GM21723 (cell line): ENCODE results near the gene LY6G6D.

Source experiments
- ATAC-seq: cut with Tn5 transposase; IDR thresholded peaks from one replicate; pipeline ENCODE4 v1.9.1; 2021; ENCODE audit warnings: mild to moderate bottlenecking, moderate library complexity; ENCODE audit not compliant: unreplicated experiment

The LY6G6D gene

DNA sequence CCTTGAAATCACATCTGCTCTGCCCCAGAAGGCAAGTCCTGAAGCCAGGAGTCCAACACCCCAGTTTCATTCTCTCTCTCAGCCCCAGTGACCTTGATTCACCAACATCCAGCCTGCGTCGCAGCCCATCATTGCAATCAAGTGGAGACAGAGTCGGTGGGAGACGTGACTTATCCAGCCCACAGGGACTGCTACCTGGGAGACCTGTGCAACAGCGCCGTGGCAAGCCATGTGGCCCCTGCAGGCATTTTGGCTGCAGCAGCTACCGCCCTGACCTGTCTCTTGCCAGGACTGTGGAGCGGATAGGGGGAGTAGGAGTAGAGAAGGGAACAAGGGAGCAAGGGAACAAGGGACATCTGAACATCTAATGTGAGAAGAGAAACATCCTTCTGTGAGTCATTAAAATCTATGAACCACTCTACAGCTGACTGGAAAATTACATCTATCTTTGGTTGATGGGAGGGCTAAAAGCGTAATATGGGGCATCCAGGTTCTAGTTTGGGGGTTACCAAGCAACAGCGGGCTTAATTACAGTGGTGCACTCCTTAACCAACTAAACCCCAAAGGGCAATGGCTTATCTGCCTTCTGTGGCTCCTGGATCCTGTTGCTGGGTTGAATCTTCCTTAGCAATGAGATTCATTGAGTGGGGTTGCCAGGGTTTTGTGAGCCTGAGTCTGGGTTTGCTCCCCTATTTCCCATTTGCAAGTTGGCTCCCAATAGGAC lies 2.5 kb downstream of the LY6G6D start:
- no peak for ATAC-seq

DNA sequence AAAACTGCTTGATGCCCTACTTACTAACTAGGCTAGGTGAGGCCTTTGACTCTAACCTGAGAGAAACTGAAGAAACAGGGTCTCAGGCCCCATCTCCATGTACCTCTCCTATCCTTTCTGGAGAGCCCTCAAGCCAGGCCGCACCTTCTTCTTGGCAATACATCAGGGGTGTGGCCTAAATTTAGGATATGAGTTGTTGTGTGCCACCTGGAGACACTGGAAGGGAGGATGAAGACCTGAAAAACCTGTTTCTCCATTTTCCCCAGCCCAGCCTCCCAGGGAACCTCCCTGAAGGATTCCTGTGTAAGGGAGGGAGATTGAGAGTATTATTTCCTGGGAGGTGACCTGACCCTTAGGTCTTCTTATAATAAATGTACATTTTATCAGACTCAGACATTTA lies 3.1 kb downstream of the LY6G6D start:
- no peak for ATAC-seq

DNA sequence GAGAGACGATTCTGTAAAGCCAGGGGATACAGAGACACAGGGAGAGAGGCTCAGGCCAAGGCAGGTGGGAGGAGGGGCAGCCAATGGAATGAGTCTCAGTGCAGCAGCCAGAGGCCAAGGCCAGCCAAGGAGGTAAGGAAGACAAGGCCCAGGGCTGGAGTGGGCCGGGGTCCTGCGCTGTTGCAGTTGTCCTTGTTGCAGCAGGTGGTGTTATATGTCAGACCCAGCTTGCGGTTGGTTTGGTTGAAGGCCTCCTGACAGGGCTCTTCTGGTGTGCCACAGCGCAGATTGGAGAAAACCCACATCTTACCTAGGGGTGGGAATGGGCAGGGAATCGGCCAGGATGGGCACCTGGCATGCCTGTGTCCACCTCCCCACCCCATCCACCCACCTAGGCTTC lies 3.9 kb downstream of the LY6G6D start:
- ATAC-seq, result no peak

DNA sequence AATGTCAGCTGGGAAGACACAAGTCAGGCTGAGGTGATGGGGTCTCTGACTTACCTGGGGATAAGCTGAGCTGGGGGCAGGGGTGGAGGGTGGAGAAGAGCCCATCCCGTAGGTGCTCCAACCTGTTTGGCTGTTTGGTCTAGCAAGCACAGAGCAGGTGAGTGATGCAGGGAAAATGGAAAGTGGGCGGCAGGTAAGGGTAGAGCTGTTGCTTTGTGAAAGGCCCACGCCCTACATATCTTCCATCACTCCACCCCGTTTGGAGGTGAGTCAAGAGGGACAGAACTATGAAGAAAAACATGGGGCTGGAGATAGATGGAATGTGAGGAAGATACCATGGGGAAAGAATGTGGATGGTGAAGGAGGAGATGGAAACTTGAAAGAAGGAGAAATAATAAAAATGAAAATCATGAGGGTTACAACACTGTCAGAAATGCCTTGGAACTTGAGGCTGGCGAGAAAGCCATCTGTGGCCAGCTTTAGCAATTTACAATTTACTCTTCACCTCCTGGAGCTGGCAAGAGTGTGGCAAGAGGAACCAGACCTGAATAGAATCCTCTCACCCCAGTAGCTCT lies 5.1 kb downstream of the LY6G6D start:
- no peak for ATAC-seq

DNA sequence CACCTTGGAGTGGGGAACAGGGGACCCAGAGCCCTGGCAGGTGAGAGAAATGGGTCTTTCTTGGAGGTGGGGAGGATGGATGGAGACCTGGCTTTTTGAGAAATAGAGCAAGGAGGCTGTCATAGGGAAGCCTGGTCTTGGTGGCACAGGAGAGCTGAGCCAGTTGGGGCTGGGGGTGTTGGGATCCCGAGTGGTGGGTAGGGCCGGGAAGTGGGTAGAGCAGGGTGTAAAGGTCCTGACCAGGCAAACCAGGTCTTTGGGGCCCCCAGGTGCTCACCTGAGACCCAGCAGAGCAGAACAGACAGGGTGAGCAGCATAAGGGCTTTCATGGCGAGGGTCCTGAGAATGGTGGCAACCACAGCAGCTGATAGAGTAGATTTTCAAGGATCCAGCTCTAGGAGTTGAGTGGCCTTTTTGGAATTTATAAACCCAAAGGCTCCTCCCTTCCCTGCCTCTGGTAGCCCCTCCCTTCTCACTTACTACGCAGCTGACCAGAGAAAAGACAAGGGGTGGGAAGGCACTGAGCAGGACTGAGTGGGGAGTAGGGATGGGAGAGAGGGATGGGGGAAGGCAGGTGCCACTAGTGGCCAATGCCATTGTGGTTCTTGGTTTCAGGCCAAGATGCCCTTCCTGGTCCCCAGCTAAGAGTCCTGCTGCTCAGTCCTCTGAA lies 6.3 kb downstream of the LY6G6D start, which contains the start of gene LY6G6C:
Gene LY6G6C, minus strand, starts transcription at position 396 of the 670 bp plus-strand sequence. Its CDS starts 67 bp downstream, at position 329.
- ATAC-seq, result no peak

DNA sequence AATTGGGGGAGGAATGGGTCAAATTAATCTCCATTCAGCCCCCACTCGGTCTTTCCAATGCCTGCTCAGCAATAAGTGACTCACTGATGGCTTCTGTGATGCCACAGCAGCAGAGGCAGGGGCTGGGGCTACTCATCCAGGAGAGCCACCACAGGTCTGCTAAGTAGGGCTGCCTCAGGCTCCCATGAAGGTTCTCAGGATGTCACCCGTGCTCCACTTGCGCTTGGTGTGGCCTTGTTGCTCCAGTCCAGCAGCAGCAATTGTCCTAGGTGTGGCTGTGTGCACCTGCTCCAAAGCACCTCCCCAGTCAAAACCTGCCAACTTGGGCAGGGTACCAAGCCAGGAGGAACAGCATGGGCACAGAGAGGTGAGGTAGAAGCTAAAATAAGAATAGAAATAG lies 7.0 kb downstream of the LY6G6D start:
- ATAC-seq, result no peak

DNA sequence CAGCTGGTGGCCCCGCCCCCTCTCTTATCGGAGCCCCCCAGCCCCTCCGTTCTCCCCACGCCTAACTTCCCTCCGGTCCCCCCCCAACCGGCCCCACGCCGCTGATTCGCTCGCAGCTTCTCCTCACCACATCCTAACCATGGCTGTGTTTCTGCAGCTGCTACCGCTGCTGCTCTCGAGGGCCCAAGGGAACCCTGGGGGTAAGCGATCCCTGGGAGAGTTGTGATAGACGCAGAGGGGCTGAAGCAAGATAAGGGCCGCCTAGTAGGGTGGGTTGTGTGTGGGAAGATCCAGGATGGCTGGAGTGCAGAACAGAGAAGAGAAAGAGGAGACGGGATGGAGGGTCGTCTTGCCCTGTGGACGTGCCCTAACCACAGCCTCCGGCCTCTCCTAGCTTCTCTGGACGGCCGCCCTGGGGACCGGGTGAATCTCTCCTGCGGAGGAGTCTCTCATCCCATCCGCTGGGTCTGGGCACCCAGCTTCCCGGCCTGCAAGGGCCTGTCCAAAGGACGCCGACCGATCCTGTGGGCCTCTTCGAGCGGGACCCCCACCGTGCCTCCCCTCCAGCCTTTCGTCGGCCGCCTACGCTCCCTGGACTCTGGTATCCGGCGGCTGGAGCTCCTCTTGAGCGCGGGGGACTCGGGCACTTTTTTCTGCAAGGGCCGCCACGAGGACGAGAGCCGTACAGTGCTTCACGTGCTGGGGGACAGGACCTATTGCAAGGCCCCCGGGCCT lies 8.3 kb downstream of the LY6G6D start, which contains the start of gene MPIG6B:
Gene MPIG6B, plus strand, starts transcription at position 129 of the 735 bp plus-strand sequence. Its CDS starts 11 bp downstream, at position 140.
- no peak for ATAC-seq

DNA sequence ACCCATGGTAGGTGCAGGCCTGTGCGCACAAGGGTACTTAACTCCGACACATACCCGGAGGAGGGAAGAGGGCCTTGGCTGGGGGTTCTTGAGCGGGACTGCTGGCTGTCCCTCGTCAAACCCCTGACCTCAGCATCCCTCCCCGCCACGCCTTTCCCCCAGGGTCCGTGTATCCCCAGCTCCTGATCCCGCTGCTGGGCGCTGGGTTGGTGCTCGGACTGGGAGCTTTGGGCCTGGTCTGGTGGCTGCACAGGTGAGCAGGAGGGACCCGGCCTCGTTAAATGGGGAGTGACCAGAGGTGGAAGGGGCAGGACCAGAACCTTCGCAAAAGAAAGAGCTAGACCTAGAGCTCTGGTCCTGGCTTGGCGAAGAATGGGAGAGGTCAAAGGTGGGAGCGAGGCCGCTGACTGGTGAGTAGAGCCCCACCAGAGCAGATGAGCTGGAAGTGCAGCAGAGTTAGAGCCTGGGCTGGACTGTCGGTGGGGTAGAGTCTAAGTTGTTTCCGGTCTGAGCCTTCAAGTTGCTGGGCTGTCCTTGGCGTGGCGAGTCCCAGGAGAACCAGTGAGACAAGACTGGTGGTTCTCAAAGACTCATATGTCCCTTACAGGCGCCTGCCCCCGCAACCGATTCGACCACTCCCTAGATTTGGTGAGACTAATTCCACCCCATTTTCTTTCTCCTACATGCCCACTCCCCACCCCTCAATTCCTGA lies 9.0 kb downstream of the LY6G6D start:
- ATAC-seq, result no peak

DNA sequence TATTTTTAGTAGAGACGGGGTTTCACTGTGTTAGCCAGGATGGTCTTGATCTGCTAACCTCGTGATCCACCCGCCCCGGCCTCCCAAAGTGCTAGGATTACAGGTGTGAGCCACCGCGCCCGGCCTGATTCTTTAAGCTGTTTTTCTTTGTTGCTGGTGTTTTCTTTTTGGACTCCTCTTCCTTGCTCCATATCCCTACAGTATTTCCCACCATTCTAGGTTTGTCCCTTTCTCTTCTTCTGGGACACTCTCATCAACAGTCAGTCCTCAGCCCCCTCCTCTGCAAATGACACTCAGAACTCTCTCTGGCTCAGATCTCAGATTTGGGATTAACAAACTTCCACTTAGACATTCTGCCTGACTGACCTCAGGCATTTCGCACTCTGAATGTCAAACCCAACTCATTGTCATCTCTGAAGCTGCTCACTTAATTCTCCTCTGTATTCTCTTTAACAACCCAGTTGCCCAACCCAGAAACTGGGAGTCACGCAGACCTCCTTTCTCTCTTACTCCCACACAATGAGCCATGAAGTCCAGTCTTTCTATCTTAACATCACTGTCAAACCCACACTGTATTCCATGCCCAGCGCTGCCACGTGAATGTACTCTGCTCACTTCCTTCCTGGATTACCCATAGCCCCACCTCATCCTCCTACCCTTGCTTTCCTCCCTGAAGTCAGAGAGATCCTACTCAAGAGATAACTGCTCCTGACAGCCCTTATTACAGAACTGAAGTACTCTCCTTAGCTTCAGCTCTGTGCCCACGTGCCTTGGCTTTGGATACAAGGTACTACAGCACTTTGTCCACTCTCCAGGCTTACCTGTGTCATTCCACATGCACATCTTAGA lies 10.6 kb downstream of the LY6G6D start:
- no peak for ATAC-seq

DNA sequence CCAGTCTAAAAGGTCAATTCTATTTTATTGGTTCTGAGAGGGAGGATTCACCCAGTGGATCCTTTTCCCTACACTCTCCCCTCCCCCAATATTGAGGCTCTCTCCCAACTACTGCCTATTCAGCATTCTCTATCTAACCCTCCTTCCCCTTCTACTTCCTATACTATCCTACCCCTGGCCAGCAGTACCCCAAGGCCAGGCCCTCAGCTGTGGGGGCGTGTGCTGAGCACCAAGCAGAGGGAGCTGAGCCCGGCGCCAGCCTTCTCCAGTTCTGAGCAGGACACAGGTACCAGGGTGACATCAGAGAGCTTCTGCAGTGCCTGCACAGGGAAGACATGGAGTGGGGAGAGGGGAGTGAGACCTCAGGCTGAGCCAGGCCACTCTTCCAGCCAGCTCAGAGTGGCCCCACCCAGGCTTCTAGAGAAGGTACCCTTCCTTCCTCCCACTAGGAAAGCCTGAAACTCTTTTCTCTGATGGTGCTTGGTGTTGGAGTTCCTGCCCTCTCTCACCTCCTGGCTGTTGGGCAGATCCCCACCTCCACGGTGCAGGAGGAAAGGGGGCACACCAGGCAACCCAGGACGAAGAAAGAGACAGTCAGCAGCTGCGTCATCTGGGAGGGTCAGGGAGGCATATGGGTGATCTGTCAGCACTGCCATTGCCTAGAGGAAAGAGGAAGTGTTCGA lies 12.0 kb downstream of the LY6G6D start:
- ATAC-seq, result no peak

DNA sequence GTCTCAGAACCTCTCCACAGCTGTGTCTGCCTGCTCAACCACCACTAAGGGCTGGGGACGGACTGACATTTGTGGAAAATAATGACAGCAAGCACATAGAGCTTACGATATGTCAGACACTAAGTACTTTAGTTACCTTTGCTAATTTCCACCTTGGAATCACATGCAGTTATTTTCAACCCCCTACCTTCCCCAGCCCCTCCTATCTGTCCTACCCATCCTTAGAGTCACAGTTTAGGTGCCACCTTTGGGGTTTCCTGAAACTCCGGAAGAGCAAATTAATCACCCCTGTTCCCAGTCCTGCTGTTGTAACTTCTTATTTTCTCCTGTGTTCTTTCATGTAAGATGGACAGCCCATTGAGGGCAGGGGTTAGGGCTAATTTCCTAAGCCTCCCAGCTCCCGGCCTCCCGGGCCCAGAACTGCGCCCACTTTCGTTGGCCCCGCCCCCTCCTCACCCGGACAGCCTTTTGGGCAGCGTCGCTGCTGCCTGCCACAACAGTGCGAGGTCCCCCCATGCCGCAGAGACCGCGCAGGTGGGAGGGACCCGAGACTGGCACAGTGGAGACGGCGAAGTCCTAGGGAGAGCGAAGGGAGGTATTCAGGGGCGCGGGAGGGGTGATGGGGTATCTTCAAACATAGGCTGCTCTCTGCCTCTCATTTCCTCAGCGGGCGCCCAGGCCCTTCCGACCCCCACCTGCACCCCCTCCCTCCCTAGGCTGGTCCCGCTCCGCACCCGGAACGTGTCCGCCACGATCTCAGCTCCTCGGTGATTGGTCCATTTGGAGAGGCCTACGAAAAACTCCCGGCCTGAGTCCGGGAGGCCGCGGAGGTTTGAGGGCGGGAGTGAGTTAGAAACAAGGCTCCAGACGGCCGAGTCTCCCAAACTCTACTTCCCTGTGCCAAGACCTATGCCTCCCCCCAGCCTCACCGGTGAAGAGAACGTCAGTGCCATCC lies 12.8 kb downstream of the LY6G6D start:
- no peak for ATAC-seq

DNA sequence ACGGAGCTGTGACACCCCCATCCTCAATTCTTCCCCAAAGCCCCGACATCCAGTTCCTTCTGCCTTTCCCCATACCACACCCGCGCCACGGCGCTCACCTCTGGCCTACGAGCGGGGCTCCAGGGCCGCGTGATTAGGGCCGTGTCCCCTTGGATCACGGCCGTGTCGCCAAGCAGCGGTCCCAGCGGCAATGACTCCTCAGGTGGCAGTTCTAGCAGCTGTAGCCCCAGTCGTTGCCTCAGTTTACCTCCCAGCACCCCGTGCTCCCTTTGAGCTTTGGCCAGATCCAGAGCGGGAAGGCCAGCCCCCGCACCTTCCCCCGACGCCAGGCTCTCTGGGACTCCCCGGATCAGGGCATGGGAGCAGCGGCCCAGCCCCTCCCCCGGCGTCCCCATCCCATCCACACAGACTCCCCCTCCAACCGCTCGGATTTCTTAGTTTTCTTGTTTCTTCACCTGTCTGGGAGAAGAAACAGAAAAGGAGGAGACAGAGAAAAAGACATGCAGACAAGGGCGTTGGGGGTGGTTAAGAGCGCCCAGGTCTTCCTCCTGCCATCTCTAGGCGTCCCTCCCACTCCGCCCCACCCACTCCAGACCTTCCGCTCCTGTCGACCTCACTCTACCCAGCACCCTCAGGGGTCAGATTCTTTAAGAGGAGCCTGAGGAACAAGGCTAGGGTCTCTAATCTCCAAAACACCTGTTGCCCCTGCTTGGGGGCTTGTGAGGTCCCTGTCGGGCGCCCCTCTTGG lies 13.8 kb downstream of the LY6G6D start, which contains the start of gene DDAH2:
Gene DDAH2, minus strand, starts transcription at position 533 of the 748 bp plus-strand sequence. Its CDS starts 138 bp downstream, at position 395.
- ATAC-seq, result no peak

DNA sequence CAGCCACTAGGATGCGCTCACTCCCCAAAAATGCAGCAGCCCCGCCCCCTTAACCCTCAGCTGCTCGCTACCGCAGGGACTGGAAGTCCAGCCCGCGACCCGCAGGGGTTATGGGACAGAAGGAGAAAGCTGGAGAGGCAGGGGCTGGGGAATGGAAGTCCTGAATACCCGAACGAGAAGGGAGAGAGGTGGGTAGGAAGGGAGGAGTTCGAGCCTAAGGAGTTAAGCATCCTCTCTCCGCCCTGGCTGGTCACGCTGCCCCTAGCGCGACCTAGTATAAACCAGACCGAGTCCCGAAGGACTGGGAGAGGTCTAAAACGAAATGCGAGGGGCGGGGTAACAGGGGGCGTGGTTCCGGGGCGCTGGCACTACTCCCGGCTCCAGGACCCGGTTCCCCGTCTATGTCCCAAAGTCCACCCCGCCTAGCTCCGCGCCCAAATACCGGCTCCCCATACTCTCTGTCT lies 14.4 kb downstream of the LY6G6D start:
- ATAC-seq, result peak; percentile 58

DNA sequence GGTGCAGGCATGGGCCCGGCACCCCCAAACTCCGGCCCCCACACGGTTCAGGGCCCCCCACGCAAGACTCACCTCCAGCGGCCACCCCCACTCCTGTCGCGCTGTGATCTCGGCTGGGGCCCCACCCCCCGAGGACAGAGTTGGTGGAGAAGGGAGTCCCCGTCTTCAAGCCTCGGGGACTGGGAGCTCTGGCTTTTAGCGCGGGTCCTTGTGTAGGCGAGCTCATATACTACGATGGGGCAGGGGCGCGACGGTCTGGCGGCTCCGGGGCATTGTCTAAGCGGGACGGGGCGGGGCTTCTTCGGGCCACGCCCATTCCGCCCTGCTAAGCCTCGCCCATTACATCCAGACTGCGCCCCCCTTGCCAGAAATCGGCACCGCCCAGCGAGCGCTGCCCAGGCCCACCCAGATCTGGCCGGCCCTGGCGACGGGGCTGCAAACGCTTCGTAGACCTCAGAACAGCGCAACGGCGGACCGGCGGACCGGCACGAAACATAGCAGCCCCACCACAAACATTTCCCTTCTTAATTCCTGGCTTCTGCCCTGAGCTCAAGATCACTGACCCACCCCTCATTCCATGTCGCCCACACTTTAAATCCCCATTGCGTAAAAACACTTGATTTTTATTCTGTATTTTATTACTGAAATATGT lies 15.0 kb downstream of the LY6G6D start:
- peak; percentile 44 for ATAC-seq

DNA sequence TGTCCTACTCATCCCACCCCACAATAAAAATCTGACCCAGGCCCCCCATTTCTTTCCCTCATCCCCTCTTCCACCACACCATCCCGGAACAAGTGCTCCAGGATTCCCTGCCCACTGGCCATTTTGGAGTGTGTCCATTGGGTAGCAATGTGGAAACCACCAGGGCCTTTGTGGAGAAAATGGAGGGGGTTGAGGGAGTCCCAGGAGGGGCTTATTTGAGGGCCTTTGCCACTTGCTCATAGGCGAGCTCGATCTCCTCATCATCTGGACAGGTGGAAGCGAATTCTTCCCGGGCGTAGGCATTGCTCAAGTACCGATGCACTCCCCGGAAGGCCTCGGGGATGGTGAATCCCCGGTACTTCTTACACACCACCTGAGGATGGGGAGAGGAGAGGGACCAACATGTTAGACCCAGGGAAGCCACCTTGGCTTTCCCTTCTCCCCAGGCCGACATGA lies 15.5 kb downstream of the LY6G6D start:
- ATAC-seq, result no peak

DNA sequence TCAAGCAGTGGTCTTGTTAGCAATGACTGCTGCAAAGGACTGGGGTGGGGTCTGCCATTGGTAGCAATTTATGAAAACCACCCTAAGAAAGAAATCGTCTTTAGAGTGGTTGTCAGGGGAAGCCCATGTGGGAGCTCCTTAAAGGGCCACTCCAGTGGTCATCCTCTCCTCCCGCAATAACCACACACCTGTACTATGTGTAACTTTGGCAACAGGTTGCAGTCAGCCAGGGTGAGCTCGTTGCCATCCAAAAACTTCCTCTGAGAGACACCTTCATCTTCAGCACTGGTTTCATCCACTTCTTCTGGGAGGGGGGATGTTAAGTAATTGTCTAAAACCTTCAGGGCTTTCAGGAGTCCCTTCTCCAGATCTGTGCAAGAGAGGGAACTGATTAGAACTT lies 16.9 kb downstream of the LY6G6D start:
- ATAC-seq, result no peak

DNA sequence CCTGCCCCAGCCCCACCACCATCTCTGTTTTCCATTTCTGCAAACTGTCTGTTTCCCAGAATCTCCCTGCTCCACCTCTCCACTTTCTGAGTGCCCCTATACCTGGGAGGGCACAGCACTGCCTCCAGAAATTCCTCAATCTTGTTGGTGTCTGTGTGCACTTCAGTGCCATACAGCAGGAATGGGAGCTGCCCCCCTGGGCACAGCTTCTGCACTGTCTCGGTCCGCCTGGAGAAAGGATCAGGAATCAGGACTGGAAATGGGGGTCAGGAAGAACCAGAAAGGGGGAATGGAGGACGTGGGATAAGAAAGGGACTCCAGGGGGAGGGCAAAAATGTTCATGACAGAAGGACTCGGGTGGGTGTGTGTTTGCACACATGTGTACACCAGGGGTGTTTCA lies 18.6 kb downstream of the LY6G6D start:
- no peak for ATAC-seq
